HEK293T (cell line): ENCODE measurements around the gene ARID4B.

Experiments used
- CTCF ChIA-PET: fragments of 350-600 bp; formaldehyde crosslinking; extraction: SDS; loops from one replicate; lab custom pipeline; 2021; ENCODE audit warnings: antibody characterized with exemption, inconsistent platforms; lab: Yijun Ruan, JAX
- POLR2A ChIA-PET: fragments of 350-600 bp; formaldehyde crosslinking; extraction: SDS; loops from one replicate; lab custom pipeline; 2020; ENCODE audit warnings: antibody characterized with exemption, inconsistent platforms; lab: Yijun Ruan, JAX
- DNase-seq: peaks from one replicate; pipeline ENCODE4 v3.0.0; 2012; ENCODE audit warnings: mixed read lengths; ENCODE audit errors: extremely low spot score
- ARNT ChIP-seq: fragments of 450-650 bp; IDR thresholded peaks from 2 replicates; pipeline ENCODE4 v1.6.1; 2017; ENCODE audit warnings: mild to moderate bottlenecking
- BHLHE40 ChIP-seq: fragments of 450-650 bp; IDR thresholded peaks from 2 replicates; pipeline ENCODE4 v1.6.1; 2016; ENCODE audit warnings: mild to moderate bottlenecking, moderate library complexity, borderline replicate concordance
- CTBP1 ChIP-seq: fragments of 450-650 bp; IDR thresholded peaks from 2 replicates; pipeline ENCODE4 v1.6.1; 2016; ENCODE audit warnings: borderline replicate concordance
- ELF4 ChIP-seq: fragments of 450-650 bp; IDR thresholded peaks from 2 replicates; pipeline ENCODE4 v1.6.1; 2017; ENCODE audit warnings: antibody characterized with exemption
- FOXA1 ChIP-seq: fragments of 450-650 bp; IDR thresholded peaks from 2 replicates; pipeline ENCODE4 v1.6.1; 2016; ENCODE audit warnings: mild to moderate bottlenecking
- FOXK2 ChIP-seq: fragments of 450-650 bp; IDR thresholded peaks from 2 replicates; pipeline ENCODE4 v1.6.1; 2016; ENCODE audit warnings: mild to moderate bottlenecking
- FOXM1 ChIP-seq: fragments of 450-650 bp; IDR thresholded peaks from 2 replicates; pipeline ENCODE4 v1.6.1; 2017; ENCODE audit warnings: mild to moderate bottlenecking, borderline replicate concordance
- HDGF ChIP-seq: fragments of 450-650 bp; IDR thresholded peaks from 2 replicates; pipeline ENCODE4 v1.6.1; 2017; ENCODE audit warnings: antibody characterized with exemption, borderline replicate concordance
- L3MBTL2 ChIP-seq: fragments of 450-650 bp; conservative IDR thresholded peaks from 2 replicates; pipeline ENCODE4 v1.6.1; 2016; ENCODE audit warnings: mild to moderate bottlenecking
- LEF1 ChIP-seq: fragments of 450-650 bp; IDR thresholded peaks from 2 replicates; pipeline ENCODE4 v1.6.1; 2017; ENCODE audit warnings: mild to moderate bottlenecking, borderline replicate concordance
- NFRKB ChIP-seq: fragments of 450-650 bp; IDR thresholded peaks from 2 replicates; pipeline ENCODE4 v1.6.1; 2016; ENCODE audit warnings: mild to moderate bottlenecking, moderate library complexity
- PKNOX1 ChIP-seq: fragments of 450-650 bp; IDR thresholded peaks from 2 replicates; pipeline ENCODE4 v1.6.1; 2016
- SP1 ChIP-seq: fragments of 450-650 bp; IDR thresholded peaks from 2 replicates; pipeline ENCODE4 v1.6.1; 2017
- SUZ12 ChIP-seq: fragments of 450-650 bp; IDR thresholded peaks from 2 replicates; pipeline ENCODE4 v1.6.1; 2016; ENCODE audit warnings: mild to moderate bottlenecking
- TARDBP ChIP-seq: fragments of 450-650 bp; IDR thresholded peaks from 2 replicates; pipeline ENCODE4 v1.6.1; 2016
- ZNF384 ChIP-seq: fragments of 450-650 bp; IDR thresholded peaks from 2 replicates; pipeline ENCODE4 v1.6.1; 2016

Gene ARID4B

GRCh38 chr1:235246022-235246948 lies 81.7 kb downstream of the ARID4B start:
- TF ChIP-seq CTBP1 (no peak), ZNF384 (no peak), FOXA1 (no peak), SP1 (no peak), BHLHE40 (no peak), FOXM1 (no peak), ARNT (no peak)
- no peak for DNase-seq
- POLR2A ChIA-PET, result interaction anchor here (0.8 kb wide), 1 partner anchor 164 kb away, joined by 3 read pairs; no protein-coding TSS in a partner anchor
- CTCF ChIA-PET, result interaction anchor here (0.5 to 0.6 kb wide), 3 partner anchors 61 to 258 kb away, joined by 3 to 7 read pairs (median 4); partner anchors contain the start of gene B3GALNT2

GRCh38 chr1:235244974-235245592 lies 82.9 kb downstream of the ARID4B start:
- POLR2A ChIA-PET, result interaction anchor here (0.6 to 1.0 kb wide), 2 partner anchors 83 to 258 kb away, joined by 3 to 4 read pairs; partner anchors contain the start of genes ARID4B and GGPS1
- TF ChIP-seq TARDBP (no peak), FOXM1 (no peak), PKNOX1 (no peak), SUZ12 (no peak), FOXA1 (no peak), ARNT (no peak)
- DNase-seq, result no peak
- CTCF ChIA-PET, result no interaction called here

DNA sequence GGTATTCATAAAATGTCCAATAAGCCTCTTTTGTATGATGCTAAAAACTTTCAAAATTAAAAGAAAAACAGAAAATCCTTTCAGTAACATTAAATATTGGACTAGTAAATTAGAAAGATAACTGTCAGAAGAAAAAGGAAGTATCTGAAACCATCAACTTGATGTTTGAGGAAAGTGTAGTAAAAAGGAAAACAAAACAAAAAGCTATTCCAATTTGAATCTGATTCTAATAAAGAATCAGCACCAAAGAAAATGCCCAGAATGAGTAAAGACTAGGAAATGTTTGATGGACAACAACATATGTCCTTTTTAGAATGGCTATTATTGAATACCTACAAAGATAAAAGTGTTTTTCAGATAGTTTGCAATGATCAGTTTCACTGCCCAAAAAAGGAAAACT lies 87.0 kb downstream of the ARID4B start:
- DNase-seq, result no peak
- TF ChIP-seq ZNF384 (no peak), LEF1 (no peak), BHLHE40 (no peak), L3MBTL2 (no peak), FOXK2 (no peak), ARNT (no peak), SUZ12 (no peak), FOXM1 (no peak), SP1 (no peak), FOXA1 (no peak), HDGF (no peak), ELF4 (no peak), CTBP1 (no peak), TARDBP (no peak), NFRKB (no peak), PKNOX1 (no peak)
- ChIA-PET POLR2A (no interaction called here), CTCF (no interaction called here)

DNA sequence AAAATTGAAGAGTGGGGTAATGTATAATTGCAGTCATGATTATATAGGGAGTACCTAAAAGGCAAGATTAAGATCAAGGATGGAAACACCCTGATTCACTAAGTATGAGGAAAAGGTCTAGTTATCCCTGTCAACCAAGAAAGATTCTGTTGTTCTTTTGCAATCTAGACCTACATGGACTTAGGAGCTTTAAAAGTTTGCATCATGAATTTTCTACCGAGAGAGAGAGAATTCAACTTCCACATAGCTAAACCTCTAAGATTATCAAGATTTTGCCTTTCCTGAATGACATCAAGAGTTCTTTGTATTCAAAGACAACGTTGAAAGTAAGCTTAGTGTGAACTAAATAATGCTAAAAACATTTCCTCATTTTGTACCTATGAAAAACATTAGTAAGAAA lies 88.1 kb downstream of the ARID4B start:
- TF ChIP-seq SP1 (no peak), LEF1 (no peak), PKNOX1 (no peak), HDGF (no peak), FOXK2 (no peak), SUZ12 (no peak), TARDBP (no peak), ZNF384 (no peak), FOXA1 (no peak), CTBP1 (no peak), FOXM1 (no peak), ELF4 (no peak), ARNT (no peak), NFRKB (no peak), BHLHE40 (no peak), L3MBTL2 (no peak)
- ChIA-PET CTCF (interaction anchor here (1.0 kb wide), 1 partner anchor 177 kb away, joined by 6 read pairs; no protein-coding TSS in a partner anchor), POLR2A (no interaction called here)
- DNase-seq, result no peak

DNA sequence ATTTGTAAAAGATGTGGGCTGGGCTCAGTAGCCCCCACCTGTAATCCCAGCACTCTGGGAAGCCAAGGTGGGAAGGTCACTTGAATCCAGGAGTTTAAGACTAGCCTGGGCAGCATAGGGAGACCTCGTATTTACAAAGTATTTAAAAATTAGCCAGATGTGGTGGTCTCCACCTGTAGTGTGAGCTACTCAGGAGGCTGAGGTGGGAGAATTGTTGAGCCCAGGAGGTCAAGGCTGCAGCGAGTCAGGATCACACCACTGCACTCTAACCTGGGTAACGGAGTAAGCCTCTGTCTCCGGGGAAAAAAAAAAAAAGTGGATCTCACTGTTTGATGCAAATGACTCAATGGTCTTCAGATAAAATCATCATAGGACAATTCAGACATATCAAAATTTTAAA lies 89.4 kb downstream of the ARID4B start:
- ChIA-PET CTCF (interaction anchor here (0.7 to 1.5 kb wide), 3 partner anchors 9 to 376 kb away, joined by 3 to 4 read pairs (median 3); no protein-coding TSS in a partner anchor), POLR2A (no interaction called here)
- no peak for TF ChIP-seq PKNOX1
- TF ChIP-seq FOXK2, result no peak
- no peak for TF ChIP-seq LEF1
- DNase-seq, result no peak
